ENCODE results near the gene AAK1. TPM values are rescaled to one million over a fixed set of nuclear protein-coding genes. Genes with fewer than 3 reads are reported as not detected.

The AAK1 gene
- total RNA-seq, 2 experiments from 2014 or later = 114 to 115 TPM

DNA sequence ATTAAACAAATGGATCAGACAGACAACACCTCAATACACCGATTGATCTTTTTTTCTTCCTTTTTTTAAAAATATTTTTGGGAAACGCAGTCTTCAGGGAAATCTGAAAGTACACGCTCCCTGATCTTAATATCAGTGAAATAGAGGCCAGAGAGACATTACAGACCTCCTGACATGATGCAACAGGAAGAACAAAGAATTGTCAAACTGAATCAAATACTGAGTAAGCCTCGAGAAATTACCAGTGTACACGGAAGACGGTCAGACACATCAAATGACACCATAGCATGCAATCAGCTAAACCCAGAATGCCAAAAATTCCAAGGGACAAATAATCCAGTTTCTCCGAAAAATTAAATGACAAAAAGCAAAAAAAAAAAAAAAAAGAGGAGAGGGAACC, 126.1 kb downstream of the AAK1 start:
- TF ChIP-seq, protein P1, sequence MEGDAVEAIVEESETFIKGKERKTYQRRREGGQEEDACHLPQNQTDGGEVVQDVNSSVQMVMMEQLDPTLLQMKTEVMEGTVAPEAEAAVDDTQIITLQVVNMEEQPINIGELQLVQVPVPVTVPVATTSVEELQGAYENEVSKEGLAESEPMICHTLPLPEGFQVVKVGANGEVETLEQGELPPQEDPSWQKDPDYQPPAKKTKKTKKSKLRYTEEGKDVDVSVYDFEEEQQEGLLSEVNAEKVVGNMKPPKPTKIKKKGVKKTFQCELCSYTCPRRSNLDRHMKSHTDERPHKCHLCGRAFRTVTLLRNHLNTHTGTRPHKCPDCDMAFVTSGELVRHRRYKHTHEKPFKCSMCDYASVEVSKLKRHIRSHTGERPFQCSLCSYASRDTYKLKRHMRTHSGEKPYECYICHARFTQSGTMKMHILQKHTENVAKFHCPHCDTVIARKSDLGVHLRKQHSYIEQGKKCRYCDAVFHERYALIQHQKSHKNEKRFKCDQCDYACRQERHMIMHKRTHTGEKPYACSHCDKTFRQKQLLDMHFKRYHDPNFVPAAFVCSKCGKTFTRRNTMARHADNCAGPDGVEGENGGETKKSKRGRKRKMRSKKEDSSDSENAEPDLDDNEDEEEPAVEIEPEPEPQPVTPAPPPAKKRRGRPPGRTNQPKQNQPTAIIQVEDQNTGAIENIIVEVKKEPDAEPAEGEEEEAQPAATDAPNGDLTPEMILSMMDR (IDR thresholded peaks at IDR 0.05) = no peak
- peaks cover 65% of the 10 kb centered on the region for H3K36me3 Mint-ChIP-seq (ENCODE audit: low read depth)
- H3K27me3 Mint-ChIP-seq = no peaks in the 10 kb centered on the region
- no peaks in the 10 kb centered on the region for H3K9me3 Mint-ChIP-seq
- ATAC-seq (no peak), DNase-seq (no peak)
- no peak overlapping the region for H3K4me3 Mint-ChIP-seq
- CTCF ChIA-PET = no interaction called here
- H3K4me1 Mint-ChIP-seq (ENCODE audit: low read depth) = no peaks in the 10 kb centered on the region
- intact Hi-C loops (cut with micrococcal nuclease) = no loop called here
- no peak overlapping the region for H3K27ac Mint-ChIP-seq
- POLR2A ChIA-PET = no interaction called here

DNA sequence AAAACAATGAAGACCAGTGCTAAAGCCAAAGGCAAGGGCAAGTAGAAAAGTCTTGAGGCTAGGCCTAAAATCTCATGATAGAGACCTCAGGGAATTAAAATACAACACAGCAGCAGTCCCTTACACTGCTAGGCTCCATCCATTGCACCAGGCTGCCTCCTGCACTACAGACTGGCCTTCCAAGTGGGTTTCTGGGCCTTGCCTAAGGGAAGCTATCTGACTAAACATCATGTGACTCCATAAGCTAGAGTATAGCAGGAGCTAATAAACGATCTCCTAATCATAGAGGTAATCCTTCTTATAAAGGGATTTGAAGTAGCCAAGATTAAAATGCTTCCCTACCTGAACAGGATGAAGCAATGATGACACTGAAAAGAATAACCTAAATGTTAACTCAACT, 128.7 kb downstream of the AAK1 start:
- Mint-ChIP-seq H3K4me3 (no peak overlapping the region), H3K36me3 (ENCODE audit: low read depth) (peaks cover 73% of the 10 kb centered on the region), H3K4me1 (ENCODE audit: low read depth) (no peaks in the 10 kb centered on the region), H3K9me3 (peaks cover 3% of the 10 kb centered on the region), H3K27me3 (no peaks in the 10 kb centered on the region), H3K27ac (no peak overlapping the region)
- TF ChIP-seq, protein P1 (IDR thresholded peaks at IDR 0.05) = no peak
- no peak for DNase-seq
- intact Hi-C loops (cut with micrococcal nuclease) = no loop called here
- no peak for ATAC-seq
- CTCF ChIA-PET = interaction anchor here (1.1 to 1.6 kb wide), 3 partner anchors 10 to 51 kb away, joined by 4 to 5 read pairs (median 4); no protein-coding TSS in a partner anchor
- POLR2A ChIA-PET = interaction anchor here (0.6 kb wide), 1 partner anchor 129 kb away, joined by 3 read pairs; no protein-coding TSS in a partner anchor

DNA sequence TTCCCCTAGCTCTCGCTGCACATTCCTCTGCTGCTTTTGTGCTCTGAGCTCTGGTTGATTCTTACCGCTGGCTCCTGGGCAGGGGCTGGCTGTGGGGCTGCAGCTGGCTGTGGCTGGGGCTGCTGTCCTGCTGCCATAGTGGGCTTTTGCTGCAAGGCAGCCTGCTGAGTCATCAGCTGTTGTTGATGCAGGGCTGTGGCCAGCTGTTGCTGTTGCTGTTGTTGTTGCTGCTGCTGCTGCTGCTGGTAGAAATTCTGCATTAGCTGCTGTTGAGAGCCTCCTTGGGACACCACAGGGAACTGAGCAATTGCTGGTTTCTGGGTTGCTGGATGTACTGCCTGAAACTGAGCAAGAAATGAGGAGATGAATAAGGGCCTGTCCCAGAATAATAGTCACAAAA, 129.1 kb downstream of the AAK1 start:
- Mint-ChIP-seq H3K27ac (no peak overlapping the region), H3K27me3 (no peaks in the 10 kb centered on the region), H3K9me3 (peaks cover 3% of the 10 kb centered on the region), H3K4me1 (ENCODE audit: low read depth) (no peaks in the 10 kb centered on the region), H3K4me3 (no peak overlapping the region), H3K36me3 (ENCODE audit: low read depth) (peaks cover 74% of the 10 kb centered on the region)
- ChIA-PET CTCF (interaction anchor here (1.1 to 2.4 kb wide), 4 partner anchors 11 to 210 kb away, joined by 4 to 10 read pairs (median 4); no protein-coding TSS in a partner anchor), POLR2A (interaction anchor here (0.6 kb wide), 1 partner anchor 129 kb away, joined by 3 read pairs; no protein-coding TSS in a partner anchor)
- no peak for ATAC-seq
- intact Hi-C loops (cut with micrococcal nuclease) = no loop called here
- DNase-seq = no peak
- TF ChIP-seq, protein P1 (IDR thresholded peaks at IDR 0.05) = no peak

DNA sequence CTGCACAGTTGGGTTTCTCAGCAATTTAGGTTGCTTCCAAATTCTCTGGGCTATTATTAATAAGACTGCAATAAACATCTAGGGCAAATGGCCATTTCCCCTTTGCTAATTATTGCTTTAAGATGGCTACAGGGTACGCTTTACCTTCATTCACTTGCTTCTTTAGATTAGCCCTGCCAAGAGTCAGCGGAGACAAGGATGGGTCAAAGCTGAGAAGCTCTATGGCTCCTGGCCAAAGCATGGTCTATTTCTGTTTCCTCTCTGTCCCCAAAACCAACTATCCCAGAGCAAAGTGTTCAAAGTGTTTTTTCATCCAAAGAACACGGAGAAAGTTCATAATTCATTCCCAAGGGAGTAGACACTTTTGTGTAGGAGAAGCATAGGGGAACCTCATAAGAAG, 131.1 kb downstream of the AAK1 start:
- H3K36me3 Mint-ChIP-seq (ENCODE audit: low read depth) = peaks cover 79% of the 10 kb centered on the region
- POLR2A ChIA-PET = no interaction called here
- H3K27ac Mint-ChIP-seq = no peak overlapping the region
- no peaks in the 10 kb centered on the region for H3K27me3 Mint-ChIP-seq
- CTCF ChIA-PET = interaction anchor here (2.4 kb wide), 1 partner anchor 212 kb away, joined by 10 read pairs; no protein-coding TSS in a partner anchor
- TF ChIP-seq, protein P1 (IDR thresholded peaks at IDR 0.05) = no peak
- peaks cover 3% of the 10 kb centered on the region for H3K9me3 Mint-ChIP-seq
- ATAC-seq = no peak
- peaks cover 16% of the 10 kb centered on the region for H3K4me1 Mint-ChIP-seq (ENCODE audit: low read depth)
- no peak for DNase-seq
- H3K4me3 Mint-ChIP-seq = no peak overlapping the region
- intact Hi-C loops (cut with micrococcal nuclease) = no loop called here

DNA sequence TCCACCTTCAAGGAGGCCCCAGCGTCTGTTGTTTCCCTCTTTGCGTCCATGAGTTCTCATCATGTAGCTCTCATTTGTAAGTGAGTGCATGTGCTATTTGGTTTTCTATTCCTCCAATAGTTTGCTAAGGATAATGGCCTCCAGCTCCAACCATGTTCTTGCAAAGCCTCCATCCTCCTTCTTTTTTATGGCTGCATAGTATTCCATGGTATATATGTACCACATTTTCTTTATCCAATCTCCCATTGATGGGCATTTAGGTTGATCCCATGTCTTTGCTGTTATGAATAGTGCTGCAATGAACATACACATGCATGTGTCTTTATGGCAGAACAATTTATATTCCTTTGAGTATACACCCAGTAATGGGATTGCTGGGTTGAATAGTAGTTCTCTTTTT, 133.3 kb downstream of the AAK1 start:
- DNase-seq = no peak
- intact Hi-C loops (cut with micrococcal nuclease) = no loop called here
- peaks cover 28% of the 10 kb centered on the region for H3K4me1 Mint-ChIP-seq (ENCODE audit: low read depth)
- TF ChIP-seq, protein P1 (IDR thresholded peaks at IDR 0.05) = no peak
- ATAC-seq = no peak
- ChIA-PET POLR2A (interaction anchor here (0.6 kb wide), 1 partner anchor 162 kb away, joined by 3 read pairs; no protein-coding TSS in a partner anchor), CTCF (interaction anchor here (1.1 to 1.4 kb wide), 2 partner anchors 31 to 73 kb away, joined by 3 to 5 read pairs; partner anchors contain the start of gene NFU1)
- no peak overlapping the region for H3K27ac Mint-ChIP-seq
- H3K9me3 Mint-ChIP-seq = peaks cover 3% of the 10 kb centered on the region
- H3K36me3 Mint-ChIP-seq (ENCODE audit: low read depth) = peaks cover 88% of the 10 kb centered on the region
- H3K4me3 Mint-ChIP-seq = no peak overlapping the region
- no peaks in the 10 kb centered on the region for H3K27me3 Mint-ChIP-seq
